Neuronal stem cell (in vitro differentiated cells): ENCODE results near the gene ANOS1.

Experiments used
- DNase-seq: peaks from one replicate; pipeline ENCODE4 v3.0.0-alpha.2; 2013; ENCODE audit warnings: low spot score
- H2AFZ ChIP-seq: one replicate; pipeline ENCODE4 v1.6.1; 2013; ENCODE audit warnings: mild to moderate bottlenecking, low read length, inconsistent platforms
- H2AK5ac ChIP-seq: 2 replicates; pipeline ENCODE4 v1.6.1; 2013; ENCODE audit warnings: low read depth, mild to moderate bottlenecking, inconsistent platforms, low read length, moderate library complexity, mixed read lengths
- H2BK120ac ChIP-seq: 2 replicates; pipeline ENCODE4 v1.6.1; 2013; ENCODE audit warnings: low read depth, mild to moderate bottlenecking, inconsistent platforms, low read length, moderate library complexity, mixed read lengths
- H2BK12ac ChIP-seq: one replicate; pipeline ENCODE4 v1.6.1; 2013; ENCODE audit warnings: low read length, inconsistent platforms
- H2BK15ac ChIP-seq: 2 replicates; pipeline ENCODE4 v1.6.1; 2013; ENCODE audit warnings: mild to moderate bottlenecking, low read length, inconsistent platforms, mixed read lengths
- H2BK5ac ChIP-seq: one replicate; pipeline ENCODE4 v1.6.1; 2013; ENCODE audit warnings: inconsistent platforms, mild to moderate bottlenecking, low read length, moderate library complexity
- H3K14ac ChIP-seq: one replicate; pipeline ENCODE4 v1.6.1; 2013; ENCODE audit warnings: low read length, inconsistent platforms
- H3K18ac ChIP-seq: 2 replicates; pipeline ENCODE4 v1.6.1; 2013; ENCODE audit warnings: low read length, inconsistent platforms
- H3K23ac ChIP-seq: 2 replicates; pipeline ENCODE4 v1.6.1; 2013; ENCODE audit warnings: low read depth, mild to moderate bottlenecking, mixed read lengths, low read length, inconsistent platforms; ENCODE audit not compliant: poor library complexity
- H3K27ac ChIP-seq: replicated peaks from 3 replicates; pipeline ENCODE4 v1.5.1; 2013; ENCODE audit warnings: low read length, inconsistent platforms
- H3K27me3 ChIP-seq, 3 experiments: 2 replicates each; pipeline ENCODE4 v1.6.1; 2013; ENCODE audit warnings: low read length in 3 of 3, mild to moderate bottlenecking in 2 of 3, inconsistent platforms in 1 of 3, low read depth in 1 of 3, mixed read lengths in 1 of 3, moderate library complexity in 1 of 3; ENCODE audit not compliant: control insufficient read depth in 3 of 3, insufficient read depth in 3 of 3
- H3K36me3 ChIP-seq, 2 donors: replicated peaks in 1 of 2; 2 replicates each; pipeline ENCODE4 v1.6.1; 2013; ENCODE audit warnings: low read length in 2 of 2; ENCODE audit not compliant: control insufficient read depth in 2 of 2, insufficient read depth in 2 of 2
- H3K4ac ChIP-seq: 2 replicates; pipeline ENCODE4 v1.6.1; 2013; ENCODE audit warnings: inconsistent platforms, mild to moderate bottlenecking, low read length, moderate library complexity
- H3K4me1 ChIP-seq, 2 donors: 1 replicate in 1 of 2; 2 replicates in 1 of 2; pipeline ENCODE4 v1.6.1; 2013; ENCODE audit warnings: low read length in 2 of 2, low read depth in 1 of 2; ENCODE audit not compliant: control insufficient read depth in 2 of 2, insufficient read depth in 1 of 2
- H3K4me2 ChIP-seq: one replicate; pipeline ENCODE4 v1.6.1; 2013; ENCODE audit warnings: mild to moderate bottlenecking, low read length, inconsistent platforms; ENCODE audit not compliant: insufficient read depth, poor library complexity, severe bottlenecking
- H3K4me3 ChIP-seq, 2 donors: 2 replicates each; pipeline ENCODE4 v1.5.1; 2013; ENCODE audit warnings: low read length in 2 of 2, mild to moderate bottlenecking in 2 of 2, inconsistent platforms in 1 of 2, moderate library complexity in 1 of 2
- H3K79me1 ChIP-seq: one replicate; pipeline ENCODE4 v1.6.1; 2013; ENCODE audit warnings: low read depth, mild to moderate bottlenecking, inconsistent platforms, low read length, moderate library complexity
- H3K9ac ChIP-seq: one replicate; pipeline ENCODE4 v1.6.1; 2013; ENCODE audit warnings: mild to moderate bottlenecking, low read depth, low read length, inconsistent platforms; ENCODE audit not compliant: poor library complexity
- H3K9me3 ChIP-seq, 2 donors: replicated peaks in 1 of 2; 2 replicates each; pipeline versions ENCODE3 to v1.6.1; 2013; ENCODE audit warnings: low read length in 2 of 2, mild to moderate bottlenecking in 2 of 2, inconsistent platforms in 1 of 2, low read depth in 1 of 2, mixed read lengths in 1 of 2, moderate library complexity in 1 of 2; ENCODE audit not compliant: control insufficient read depth in 2 of 2, insufficient read depth in 1 of 2
- H4K8ac ChIP-seq: one replicate; pipeline ENCODE4 v1.6.1; 2013; ENCODE audit warnings: low read depth, mild to moderate bottlenecking, inconsistent platforms, low read length, moderate library complexity
- H4K91ac ChIP-seq: one replicate; pipeline ENCODE4 v1.6.1; 2013; ENCODE audit warnings: low read length, low read depth, mild to moderate bottlenecking, inconsistent platforms; ENCODE audit not compliant: poor library complexity
- WGBS, 2 donors: extraction: QIAGEN DNeasy Blood & Tissue Kit; methylation state at CpG; one replicate each; pipeline ENCODE4 v1.1.7; 2013; ENCODE audit warnings: missing lambda C conversion rate in 2 of 2, mixed read lengths in 1 of 2; ENCODE audit not compliant: insufficient read length in 2 of 2, insufficient replicate concordance in 1 of 2; ENCODE audit errors: extremely low coverage in 2 of 2; 5-methylcytosine and 5-hydroxymethylcytosine counted together

The ANOS1 gene

GRCh38 chrX:8726031-8726652, 5.8 kb downstream of the ANOS1 start:
- WGBS, 2 donors: no CpG with 5 or more reads among the region's 7 CpGs
- Histone ChIP-seq H2AK5ac (no peak overlapping the region), H3K4ac (no peak overlapping the region), H2BK15ac (no peak overlapping the region), H3K27me3 (peaks cover 0 to 48% (median 0%) of the 10 kb centered on the region in 3 experiments), H3K9ac (no peak overlapping the region), H3K27ac (no peak overlapping the region), H4K91ac (no peak overlapping the region), H3K14ac (no peak overlapping the region), H2AFZ (no peak overlapping the region), H3K4me1 (peaks cover 1 to 22% of the 10 kb centered on the region in 2 donors), H2BK120ac (no peak overlapping the region), H3K79me1 (peaks cover 9% of the 10 kb centered on the region), H3K4me3 (no peak overlapping the region), H2BK12ac (no peak overlapping the region), H3K23ac (no peak overlapping the region), H3K36me3 (no peaks in the 10 kb centered on the region), H4K8ac (no peak overlapping the region), H3K18ac (no peak overlapping the region), H2BK5ac (no peak overlapping the region), H3K9me3 (no peaks in the 10 kb centered on the region), H3K4me2 (peak overlapping the region; percentile 2)
- no peak for DNase-seq

- DNase-seq: no peak
- Histone ChIP-seq H2BK120ac (no peak overlapping the region), H4K91ac (no peak overlapping the region), H3K14ac (no peak overlapping the region), H3K18ac (no peak overlapping the region), H3K9me3 (no peaks in the 10 kb centered on the region), H2AK5ac (no peak overlapping the region), H3K4ac (no peak overlapping the region), H3K27ac (no peak overlapping the region), H3K4me3 (no peak overlapping the region), H2AFZ (no peak overlapping the region), H4K8ac (no peak overlapping the region), H2BK15ac (no peak overlapping the region), H2BK12ac (no peak overlapping the region), H3K9ac (no peak overlapping the region), H3K79me1 (peaks cover 5% of the 10 kb centered on the region), H3K36me3 (no peaks in the 10 kb centered on the region), H3K23ac (no peak overlapping the region), H2BK5ac (no peak overlapping the region), H3K27me3 (peaks cover 0 to 31% (median 0%) of the 10 kb centered on the region in 3 experiments), H3K4me2 (no peak overlapping the region), H3K4me1 (peaks cover 0 to 23% of the 10 kb centered on the region in 2 donors)
- WGBS, 2 donors: no CpG with 5 or more reads among the region's 7 CpGs
Measured at GRCh38 chrX:8724300-8724699, 7.6 kb downstream of the ANOS1 start.

- Histone ChIP-seq H4K8ac (no peak overlapping the region), H2AK5ac (no peak overlapping the region), H3K27ac (no peak overlapping the region), H3K9me3 (no peaks in the 10 kb centered on the region), H3K27me3 (peaks cover 0 to 7% (median 0%) of the 10 kb centered on the region in 3 experiments), H2BK12ac (no peak overlapping the region), H3K23ac (no peak overlapping the region), H3K4ac (no peak overlapping the region), H3K4me2 (no peak overlapping the region), H3K18ac (no peak overlapping the region), H2BK15ac (no peak overlapping the region), H3K4me3 (no peak overlapping the region), H3K9ac (no peak overlapping the region), H2AFZ (no peak overlapping the region), H2BK5ac (no peak overlapping the region), H3K4me1 (peaks cover 0 to 13% of the 10 kb centered on the region in 2 donors), H3K79me1 (no peaks in the 10 kb centered on the region), H3K36me3 (no peaks in the 10 kb centered on the region), H2BK120ac (no peak overlapping the region), H4K91ac (no peak overlapping the region), H3K14ac (no peak overlapping the region)
- WGBS, 2 donors: no CpG with 5 or more reads among the region's 2 CpGs
- no peak for DNase-seq
Measured at GRCh38 chrX:8721536-8721935, 10.4 kb downstream of the ANOS1 start.

GRCh38 chrX:8720136-8720535, 11.8 kb downstream of the ANOS1 start:
- H3K36me3 ChIP-seq: no peaks in the 10 kb centered on the region
- no peak overlapping the region for H2AK5ac ChIP-seq
- H3K4me3 ChIP-seq: no peak overlapping the region
- peaks cover 0 to 10% of the 10 kb centered on the region in 2 donors for H3K4me1 ChIP-seq
- no peak overlapping the region for H3K4ac ChIP-seq
- no peak overlapping the region for H2BK15ac ChIP-seq
- no peak overlapping the region for H3K27ac ChIP-seq
- no peak overlapping the region for H3K14ac ChIP-seq
- no peaks in the 10 kb centered on the region for H3K9me3 ChIP-seq
- DNase-seq: no peak
- H4K8ac ChIP-seq: no peak overlapping the region
- H2BK120ac ChIP-seq: no peak overlapping the region
- H3K23ac ChIP-seq: no peak overlapping the region
- H3K27me3 ChIP-seq: no peaks in the 10 kb centered on the region
- H2BK5ac ChIP-seq: no peak overlapping the region
- H3K79me1 ChIP-seq: no peaks in the 10 kb centered on the region
- H2AFZ ChIP-seq: no peak overlapping the region
- H3K4me2 ChIP-seq: no peak overlapping the region
- H3K9ac ChIP-seq: no peak overlapping the region
- H2BK12ac ChIP-seq: no peak overlapping the region
- no peak overlapping the region for H3K18ac ChIP-seq
- WGBS, 2 donors: no CpG with 5 or more reads among the region's 6 CpGs
- H4K91ac ChIP-seq: no peak overlapping the region
